ENCODE measurements around the gene ALOX12B. TPM values are rescaled to one million over a fixed set of nuclear protein-coding genes. Genes with fewer than 3 reads are reported as not detected.
"Not testable (repeated sequence)": the region's sequence is repeated elsewhere in the genome, so short reads cannot be mapped to it uniquely, and the experiment has no call there.

The ALOX12B gene
- total RNA-seq, 8 experiments from 2014 or later: 0.13 to 0.16 TPM; not detected in 6

GRCh38 chr17:8064561-8065019, 22.9 kb downstream of the ALOX12B start:
- H3K4me1 ChIP-seq (replicated peaks in 1 of 2): no peaks in the 10 kb centered on the region
- ATAC-seq (replicated peaks in 6 of 8): no peak
- H3K27ac ChIP-seq: no peak overlapping the region
- H3K4me3 ChIP-seq: no peak overlapping the region
- 0 to 100% (median 40%) methylated on average over 1 of the region's 6 CpGs; no CpG with 5 or more reads in 5 of the 10 experiments for WGBS, 10 experiments
- in situ Hi-C loops (cut with MboI; ENCODE audit: low pct_unique_long_range_greater_than_20kb in 2 of 9, low sequenced_read_pairs in 9 of 9, unreplicated experiment in 9 of 9): no loop called here

GRCh38 chr17:8063761-8064534, 23.6 kb downstream of the ALOX12B start:
- Histone ChIP-seq H3K27ac (no peak overlapping the region), H3K4me1 (replicated peaks in 1 of 2) (no peaks in the 10 kb centered on the region), H3K4me3 (no peak overlapping the region)
- WGBS, 10 experiments: 0 to 40% (median 8%) methylated on average over 1 to 4 of the region's 28 CpGs; no CpG with 5 or more reads in 2 of the 10 experiments
- no peak for ATAC-seq (replicated peaks in 6 of 8)
- in situ Hi-C loops (cut with MboI; ENCODE audit: low pct_unique_long_range_greater_than_20kb in 2 of 9, low sequenced_read_pairs in 9 of 9, unreplicated experiment in 9 of 9): no loop called here

- WGBS, 10 experiments: 0 to 15% (median 6%) methylated on average over 3 to 14 of the region's 15 CpGs
- no peaks in the 10 kb centered on the region for H3K4me1 ChIP-seq (replicated peaks in 1 of 2)
- in situ Hi-C loops (cut with MboI; ENCODE audit: low pct_unique_long_range_greater_than_20kb in 2 of 9, low sequenced_read_pairs in 9 of 9, unreplicated experiment in 9 of 9): no loop called here
- H3K4me3 ChIP-seq: no peak overlapping the region
- H3K27ac ChIP-seq: no peak overlapping the region
- ATAC-seq (replicated peaks in 6 of 8): peak in 1 of 8 experiments; percentile 43
Observed at GRCh38 chr17:8062807-8063483, 24.6 kb downstream of the ALOX12B start.

- ATAC-seq (replicated peaks in 6 of 8): peak in 1 of 8 experiments; percentile 10
- 0 to 43% (median 5%) methylated on average over 5 to 8 of the region's 8 CpGs for WGBS, 10 experiments
- no peak overlapping the region for H3K4me3 ChIP-seq
- no peaks in the 10 kb centered on the region for H3K4me1 ChIP-seq (replicated peaks in 1 of 2)
- in situ Hi-C loops (cut with MboI; ENCODE audit: low pct_unique_long_range_greater_than_20kb in 2 of 9, low sequenced_read_pairs in 9 of 9, unreplicated experiment in 9 of 9): no loop called here
- no peak overlapping the region for H3K27ac ChIP-seq
Observed at GRCh38 chr17:8062435-8062806, 25.1 kb downstream of the ALOX12B start.

- H3K4me3 ChIP-seq; H3K4me1 ChIP-seq (replicated peaks in 1 of 2); H3K27ac ChIP-seq; ATAC-seq (replicated peaks in 6 of 8); in situ Hi-C loops (cut with MboI; ENCODE audit: low pct_unique_long_range_greater_than_20kb in 2 of 9, low sequenced_read_pairs in 9 of 9, unreplicated experiment in 9 of 9): not testable (repeated sequence)
- 0 to 63% (median 18%) methylated on average over 1 to 5 of the region's 8 CpGs; no CpG with 5 or more reads in 3 of the 10 experiments for WGBS, 10 experiments
Observed at GRCh38 chr17:8061851-8062250, 25.7 kb downstream of the ALOX12B start.

- 0 to 21% (median 2%) methylated on average over 4 to 10 of the region's 10 CpGs; no CpG with 5 or more reads in 1 of the 10 experiments for WGBS, 10 experiments
- H3K4me3 ChIP-seq: no peak overlapping the region
- H3K4me1 ChIP-seq (replicated peaks in 1 of 2): no peaks in the 10 kb centered on the region
- peak; percentile 36 to 68 (median 60) for ATAC-seq (replicated peaks in 6 of 8)
- in situ Hi-C loops (cut with MboI; ENCODE audit: low pct_unique_long_range_greater_than_20kb in 2 of 9, low sequenced_read_pairs in 9 of 9, unreplicated experiment in 9 of 9): no loop called here
- H3K27ac ChIP-seq: no peak overlapping the region
Observed at GRCh38 chr17:8060274-8060673, 27.2 kb downstream of the ALOX12B start.

GRCh38 chr17:8059131-8059530, 28.4 kb downstream of the ALOX12B start:
- in situ Hi-C loops (cut with MboI; ENCODE audit: low pct_unique_long_range_greater_than_20kb in 2 of 9, low sequenced_read_pairs in 9 of 9, unreplicated experiment in 9 of 9): no loop called here
- 8 to 77% (median 24%) methylated on average over 1 to 7 of the region's 7 CpGs; no CpG with 5 or more reads in 1 of the 10 experiments for WGBS, 10 experiments
- H3K27ac ChIP-seq: no peak overlapping the region

GRCh38 chr17:8057691-8058114, 29.8 kb downstream of the ALOX12B start:
- 0 to 15% (median 8%) methylated on average over 4 to 14 of the region's 14 CpGs; no CpG with 5 or more reads in 3 of the 10 experiments for WGBS, 10 experiments
- no peak overlapping the region for H3K4me3 ChIP-seq

More at GRCh38 chr17:8059131-8059530, 28.4 kb downstream of the ALOX12B start:
- ATAC-seq (replicated peaks in 6 of 8): no peak
- no peak overlapping the region for H3K4me3 ChIP-seq
- H3K4me1 ChIP-seq (replicated peaks in 1 of 2): no peaks in the 10 kb centered on the region

GRCh38 chr17:8056976-8057625, 30.4 kb downstream of the ALOX12B start:
- no peak overlapping the region for H3K4me3 ChIP-seq
- H3K27ac ChIP-seq: no peak overlapping the region
- in situ Hi-C loops (cut with MboI; ENCODE audit: low pct_unique_long_range_greater_than_20kb in 2 of 9, low sequenced_read_pairs in 9 of 9, unreplicated experiment in 9 of 9): no loop called here
- H3K4me1 ChIP-seq (replicated peaks in 1 of 2): no peaks in the 10 kb centered on the region
- no peak for ATAC-seq (replicated peaks in 6 of 8)
- 47 to 100% (median 71%) methylated on average over 1 to 12 of the region's 17 CpGs; no CpG with 5 or more reads in 2 of the 10 experiments for WGBS, 10 experiments

More at GRCh38 chr17:8057691-8058114, 29.8 kb downstream of the ALOX12B start:
- ATAC-seq (replicated peaks in 6 of 8): peak; percentile 87 to 96 (median 94)
- in situ Hi-C loops (cut with MboI; ENCODE audit: low pct_unique_long_range_greater_than_20kb in 2 of 9, low sequenced_read_pairs in 9 of 9, unreplicated experiment in 9 of 9): no loop called here
- Histone ChIP-seq H3K4me1 (replicated peaks in 1 of 2) (no peaks in the 10 kb centered on the region), H3K27ac (no peak overlapping the region)

- Histone ChIP-seq H3K4me3 (no peak overlapping the region), H3K4me1 (replicated peaks in 1 of 2) (no peaks in the 10 kb centered on the region), H3K27ac (no peak overlapping the region)
- in situ Hi-C loops (cut with MboI; ENCODE audit: low pct_unique_long_range_greater_than_20kb in 2 of 9, low sequenced_read_pairs in 9 of 9, unreplicated experiment in 9 of 9): no loop called here
- ATAC-seq (replicated peaks in 6 of 8): no peak
- WGBS, 10 experiments: 33 to 80% (median 58%) methylated on average over 1 to 13 of the region's 14 CpGs; no CpG with 5 or more reads in 1 of the 10 experiments
Observed at GRCh38 chr17:8056232-8056975, 31.1 kb downstream of the ALOX12B start.

- 40 to 100% (median 100%) methylated on average over 1 to 2 of the region's 3 CpGs; no CpG with 5 or more reads in 7 of the 10 experiments for WGBS, 10 experiments
- no peak for ATAC-seq (replicated peaks in 6 of 8)
- no peak overlapping the region for H3K27ac ChIP-seq
- in situ Hi-C loops (cut with MboI; ENCODE audit: low pct_unique_long_range_greater_than_20kb in 2 of 9, low sequenced_read_pairs in 9 of 9, unreplicated experiment in 9 of 9): no loop called here
- no peaks in the 10 kb centered on the region for H3K4me1 ChIP-seq (replicated peaks in 1 of 2)
- no peak overlapping the region for H3K4me3 ChIP-seq
Observed at GRCh38 chr17:8055851-8056231, 31.7 kb downstream of the ALOX12B start.

- ATAC-seq (replicated peaks in 6 of 8): no peak
- WGBS, 10 experiments: 20 to 100% (median 89%) methylated on average over 1 to 7 of the region's 7 CpGs; no CpG with 5 or more reads in 2 of the 10 experiments
- Histone ChIP-seq H3K4me1 (replicated peaks in 1 of 2) (no peaks in the 10 kb centered on the region), H3K4me3 (no peak overlapping the region), H3K27ac (no peak overlapping the region)
- in situ Hi-C loops (cut with MboI; ENCODE audit: low pct_unique_long_range_greater_than_20kb in 2 of 9, low sequenced_read_pairs in 9 of 9, unreplicated experiment in 9 of 9): no loop called here
Observed at GRCh38 chr17:8053600-8053999, 33.9 kb downstream of the ALOX12B start.

All from motor neuron (in vitro differentiated cells).